H9 (cell line): ENCODE data around the gene AMIGO3. TPM values are rescaled to one million over a fixed set of nuclear protein-coding genes. Genes with fewer than 3 reads are reported as not detected.

Experiments used
- DNase-seq: peaks from one replicate; pipeline ENCODE4 v3.0.0-alpha.2; 2017
- H2AFZ ChIP-seq: one replicate; pipeline ENCODE4 v1.6.1; 2013; ENCODE audit warnings: mild to moderate bottlenecking, low read length, control low read depth, moderate library complexity
- H2AK5ac ChIP-seq: 2 replicates; pipeline ENCODE4 v1.6.1; 2013; ENCODE audit warnings: low read length, control low read depth, mixed read lengths; ENCODE audit not compliant: insufficient read length
- H2BK120ac ChIP-seq: one replicate; pipeline ENCODE4 v1.6.1; 2013; ENCODE audit warnings: low read depth, mild to moderate bottlenecking, low read length, control low read depth, inconsistent platforms; ENCODE audit not compliant: poor library complexity, severe bottlenecking
- H2BK12ac ChIP-seq: 2 replicates; pipeline ENCODE4 v1.6.1; 2013; ENCODE audit warnings: low read length, control low read depth, mixed read lengths, low read depth; ENCODE audit not compliant: insufficient read length
- H2BK15ac ChIP-seq: 2 replicates; pipeline ENCODE4 v1.6.1; 2013; ENCODE audit warnings: low read depth, low read length, control low read depth
- H2BK20ac ChIP-seq: one replicate; pipeline ENCODE4 v1.6.1; 2013; ENCODE audit warnings: low read depth, mild to moderate bottlenecking, low read length, control low read depth, inconsistent platforms; ENCODE audit not compliant: poor library complexity, severe bottlenecking
- H2BK5ac ChIP-seq: 2 replicates; pipeline ENCODE4 v1.6.1; 2013; ENCODE audit warnings: low read length, control low read depth, mixed read lengths; ENCODE audit not compliant: insufficient read length
- H3K14ac ChIP-seq: 2 replicates; pipeline ENCODE4 v1.6.1; 2013; ENCODE audit warnings: low read length, control low read depth; ENCODE audit not compliant: insufficient read depth
- H3K18ac ChIP-seq: 2 replicates; pipeline ENCODE4 v1.6.1; 2013; ENCODE audit warnings: low read depth, mild to moderate bottlenecking, mixed read lengths, low read length, control low read depth; ENCODE audit not compliant: insufficient read length
- H3K23ac ChIP-seq: 2 replicates; pipeline ENCODE4 v1.6.1; 2013; ENCODE audit warnings: low read length, control low read depth, mixed read lengths, low read depth; ENCODE audit not compliant: insufficient read length
- H3K23me2 ChIP-seq: 2 replicates; pipeline ENCODE4 v1.6.1; 2013; ENCODE audit warnings: low read depth, mild to moderate bottlenecking, mixed read lengths, low read length, control low read depth; ENCODE audit not compliant: insufficient read length, poor library complexity, severe bottlenecking
- H3K27ac ChIP-seq: 2 replicates; pipeline ENCODE4 v1.5.1; 2013; ENCODE audit warnings: low read length, control low read depth, mixed read lengths, low read depth; ENCODE audit not compliant: insufficient read length
- H3K27me3 ChIP-seq: 2 replicates; pipeline ENCODE4 v1.6.1; 2013; ENCODE audit warnings: low read length, control low read depth, inconsistent platforms; ENCODE audit not compliant: insufficient read depth
- H3K4ac ChIP-seq: 2 replicates; pipeline ENCODE4 v1.6.1; 2013; ENCODE audit warnings: low read depth, mild to moderate bottlenecking, control low read depth, inconsistent platforms, low read length, moderate library complexity
- H3K4me1 ChIP-seq: 2 replicates; pipeline ENCODE4 v1.6.1; 2013; ENCODE audit warnings: low read length, control low read depth, inconsistent platforms; ENCODE audit not compliant: insufficient read depth
- H3K4me2 ChIP-seq: 2 replicates; pipeline ENCODE4 v1.6.1; 2013; ENCODE audit warnings: low read length, control low read depth, mixed read lengths; ENCODE audit not compliant: insufficient read length, insufficient read depth
- H3K56ac ChIP-seq: 2 replicates; pipeline ENCODE4 v1.6.1; 2013; ENCODE audit warnings: low read depth, mild to moderate bottlenecking, mixed read lengths, low read length, control low read depth; ENCODE audit not compliant: insufficient read length
- H3K79me1 ChIP-seq: 2 replicates; pipeline ENCODE4 v1.6.1; 2013; ENCODE audit warnings: low read depth, mild to moderate bottlenecking, moderate library complexity, low read length, control low read depth, inconsistent platforms; ENCODE audit not compliant: insufficient read depth, poor library complexity, severe bottlenecking
- H3K79me2 ChIP-seq: 2 replicates; pipeline ENCODE4 v1.6.1; 2013; ENCODE audit warnings: low read length, control low read depth, inconsistent platforms; ENCODE audit not compliant: insufficient read depth
- H3K9ac ChIP-seq: 2 replicates; pipeline ENCODE4 v1.6.1; 2013; ENCODE audit warnings: low read length, control low read depth, mixed read lengths; ENCODE audit not compliant: insufficient read length; ENCODE audit errors: extremely low read depth
- H3K9me3 ChIP-seq: one replicate; pipeline ENCODE4 v1.6.1; 2013; ENCODE audit warnings: low read depth, low read length, inconsistent platforms; ENCODE audit not compliant: control insufficient read depth
- H3T11ph ChIP-seq: one replicate; pipeline ENCODE4 v1.6.1; 2013; ENCODE audit warnings: mild to moderate bottlenecking, low read length, control low read depth, inconsistent platforms
- H4K20me1 ChIP-seq: one replicate; pipeline ENCODE4 v1.6.1; 2013; ENCODE audit not compliant: control insufficient read depth, insufficient read length, insufficient read depth
- H4K5ac ChIP-seq: 2 replicates; pipeline ENCODE4 v1.6.1; 2013; ENCODE audit warnings: low read depth, mild to moderate bottlenecking, mixed read lengths, low read length, control low read depth; ENCODE audit not compliant: insufficient read length
- H4K8ac ChIP-seq: replicated peaks from 2 replicates; pipeline ENCODE4 v1.6.1; 2013; ENCODE audit warnings: low read length, control low read depth, mixed read lengths, low read depth; ENCODE audit not compliant: insufficient read length
- H4K91ac ChIP-seq: 2 replicates; pipeline ENCODE4 v1.6.1; 2013; ENCODE audit warnings: low read depth, mild to moderate bottlenecking, moderate library complexity, mixed read lengths, low read length, control low read depth; ENCODE audit not compliant: insufficient read length
- H3K27ac Mint-ChIP-seq, 3 experiments: 2 replicates in 2 of 3; 3 replicates in 1 of 3; pipeline ENCODE4 v1.8.0; 2020 to 2021; ENCODE audit warnings: mixed read lengths in 3 of 3, mild to moderate bottlenecking in 1 of 3, moderate library complexity in 1 of 3
- H3K27me3 Mint-ChIP-seq: 2 replicates; pipeline ENCODE4 v1.8.0; 2021; ENCODE audit warnings: low read depth, mild to moderate bottlenecking, moderate library complexity, mixed read lengths
- H3K36me3 Mint-ChIP-seq, 3 experiments: 2 replicates in 2 of 3; 3 replicates in 1 of 3; pipeline ENCODE4 v1.8.0; 2020 to 2021; ENCODE audit warnings: low read depth in 3 of 3, mixed read lengths in 3 of 3; ENCODE audit not compliant: insufficient read depth in 1 of 3
- H3K4me1 Mint-ChIP-seq, 2 experiments: 2 replicates each; pipeline ENCODE4 v1.8.0; 2020; ENCODE audit warnings: mixed read lengths in 2 of 2
- H3K4me3 Mint-ChIP-seq, 2 experiments: 2 replicates in 1 of 2; 3 replicates in 1 of 2; pipeline ENCODE4 v1.8.0; 2020 to 2021; ENCODE audit warnings: mild to moderate bottlenecking in 2 of 2, mixed read lengths in 2 of 2, moderate library complexity in 1 of 2
- H3K9me3 Mint-ChIP-seq, 2 experiments: 2 replicates in 1 of 2; 3 replicates in 1 of 2; pipeline ENCODE4 v1.8.0; 2020; ENCODE audit warnings: mild to moderate bottlenecking in 2 of 2, mixed read lengths in 2 of 2, moderate library complexity in 1 of 2
- WGBS: extraction: QIAGEN DNeasy Blood & Tissue Kit; methylation state at CpG from one replicate; pipeline ENCODE4 v1.1.7; 2013; ENCODE audit warnings: missing lambda C conversion rate, low lambda C conversion rate, mixed read lengths; ENCODE audit not compliant: insufficient read length; ENCODE audit errors: extremely low coverage; 5-methylcytosine and 5-hydroxymethylcytosine counted together
- total RNA-seq: library from RNA; stranded (reverse); gene quantifications from 2 replicates; pipeline ENCODE4 v1.2.1, GENCODE V29; 2021
- TF ChIP-seq, protein P1 (sequence below): fragments of 200-600 bp; sonication (generic); conservative IDR thresholded peaks from 3 replicates; pipeline ENCODE4 v1.8.0; 2021; ENCODE audit warnings: antibody characterized with exemption, mild to moderate bottlenecking

Gene AMIGO3
- total RNA-seq, 1 experiment from 2014 or later, result 3.8 TPM

DNA sequence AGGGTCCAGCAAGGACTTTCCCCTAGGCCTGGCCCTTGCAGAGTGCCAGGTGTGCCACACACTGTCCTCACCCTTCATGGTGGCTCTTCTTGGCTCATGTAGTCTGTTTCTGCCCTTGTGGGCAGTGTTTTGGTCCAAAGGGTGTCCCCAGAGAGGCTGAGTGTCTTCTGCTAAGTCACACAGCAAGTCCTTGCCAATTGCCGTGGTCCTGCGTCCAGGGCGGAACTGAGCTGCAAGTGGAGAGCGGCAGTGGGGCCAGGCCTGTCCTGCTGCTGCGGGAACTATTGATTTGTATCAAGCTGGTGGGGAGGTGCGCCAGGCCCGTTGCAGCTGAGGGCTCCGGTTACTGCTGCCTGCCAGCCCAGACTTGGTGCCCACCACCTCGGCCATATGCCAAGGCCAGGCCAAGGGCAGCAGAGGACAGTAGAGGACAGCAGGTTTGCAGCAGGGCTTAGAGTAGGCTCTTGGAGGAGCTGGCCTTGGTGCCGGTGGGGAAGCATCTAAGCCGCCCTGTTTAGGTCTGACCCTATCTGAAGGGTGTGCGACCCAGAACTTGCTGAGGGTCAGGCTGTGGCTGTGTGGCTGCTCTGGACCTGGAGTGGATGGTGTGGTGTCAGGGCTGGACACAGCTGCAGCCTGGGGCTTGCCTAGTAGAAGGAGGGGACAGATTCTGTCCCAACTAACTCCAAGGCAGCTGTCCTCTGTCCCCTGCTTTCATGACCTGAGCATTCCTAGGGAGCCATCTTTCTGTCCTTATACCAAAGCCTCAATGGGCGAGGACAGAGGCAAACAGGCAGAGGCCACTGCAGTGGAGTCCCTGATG is 4.5 kb downstream of the AMIGO3 start:
- no peak overlapping the region for H3K4ac ChIP-seq
- peaks cover 10% of the 10 kb centered on the region for H3K23me2 ChIP-seq
- H3K4me2 ChIP-seq, result no peak overlapping the region
- no CpG with 5 or more reads among the region's 13 CpGs for whole genome bisulfite sequencing
- no peak overlapping the region for H2BK20ac ChIP-seq
- no peaks in the 10 kb centered on the region for H3K9me3 ChIP-seq
- no peak overlapping the region for H3K18ac ChIP-seq
- no peaks in the 10 kb centered on the region for H4K20me1 ChIP-seq
- H2BK5ac ChIP-seq, result no peak overlapping the region
- H4K8ac ChIP-seq, result no peak overlapping the region
- H3K36me3 Mint-ChIP-seq, result peaks cover 0 to 11% (median 11%) of the 10 kb centered on the region in 3 experiments; a peak in 3 of 7 replicates
- no peak overlapping the region for H2BK12ac ChIP-seq
- no peak overlapping the region for H3K56ac ChIP-seq
- peaks cover 8 to 10% of the 10 kb centered on the region in 2 experiments for H3K4me1 Mint-ChIP-seq
- H3K27ac Mint-ChIP-seq, result peak overlapping the region in 1 of 3 experiments; percentile 70; a peak in 1 of 7 replicates
- no peaks in the 10 kb centered on the region for H3K27me3 ChIP-seq
- peak; percentile 20 for DNase-seq
- H4K5ac ChIP-seq, result no peak overlapping the region
- H3K23ac ChIP-seq, result no peak overlapping the region
- no peak overlapping the region for H3K9ac ChIP-seq
- no peak overlapping the region for H3K14ac ChIP-seq
- TF ChIP-seq, protein P1, sequence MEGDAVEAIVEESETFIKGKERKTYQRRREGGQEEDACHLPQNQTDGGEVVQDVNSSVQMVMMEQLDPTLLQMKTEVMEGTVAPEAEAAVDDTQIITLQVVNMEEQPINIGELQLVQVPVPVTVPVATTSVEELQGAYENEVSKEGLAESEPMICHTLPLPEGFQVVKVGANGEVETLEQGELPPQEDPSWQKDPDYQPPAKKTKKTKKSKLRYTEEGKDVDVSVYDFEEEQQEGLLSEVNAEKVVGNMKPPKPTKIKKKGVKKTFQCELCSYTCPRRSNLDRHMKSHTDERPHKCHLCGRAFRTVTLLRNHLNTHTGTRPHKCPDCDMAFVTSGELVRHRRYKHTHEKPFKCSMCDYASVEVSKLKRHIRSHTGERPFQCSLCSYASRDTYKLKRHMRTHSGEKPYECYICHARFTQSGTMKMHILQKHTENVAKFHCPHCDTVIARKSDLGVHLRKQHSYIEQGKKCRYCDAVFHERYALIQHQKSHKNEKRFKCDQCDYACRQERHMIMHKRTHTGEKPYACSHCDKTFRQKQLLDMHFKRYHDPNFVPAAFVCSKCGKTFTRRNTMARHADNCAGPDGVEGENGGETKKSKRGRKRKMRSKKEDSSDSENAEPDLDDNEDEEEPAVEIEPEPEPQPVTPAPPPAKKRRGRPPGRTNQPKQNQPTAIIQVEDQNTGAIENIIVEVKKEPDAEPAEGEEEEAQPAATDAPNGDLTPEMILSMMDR, result no peak
- H2BK120ac ChIP-seq, result no peak overlapping the region
- no peaks in the 10 kb centered on the region for H3K79me2 ChIP-seq
- H2AFZ ChIP-seq, result no peak overlapping the region
- H3K4me3 Mint-ChIP-seq, result no peak overlapping the region
- no peak overlapping the region for H2AK5ac ChIP-seq
- H3K4me1 ChIP-seq, result no peaks in the 10 kb centered on the region
- no peak overlapping the region for H3K27ac ChIP-seq
- H3T11ph ChIP-seq, result no peak overlapping the region
- no peaks in the 10 kb centered on the region for H3K9me3 Mint-ChIP-seq
- H3K27me3 Mint-ChIP-seq, result peaks cover 4% of the 10 kb centered on the region
- no peak overlapping the region for H4K91ac ChIP-seq
- H3K79me1 ChIP-seq, result no peaks in the 10 kb centered on the region
- H2BK15ac ChIP-seq, result no peak overlapping the region
